HG02642 (cell line): ENCODE measurements around the gene SORCS2.

Source experiments
- ATAC-seq: cut with Tn5 transposase; IDR thresholded peaks from one replicate; pipeline ENCODE4 v1.9.1; 2021; ENCODE audit warnings: mild to moderate bottlenecking; ENCODE audit not compliant: unreplicated experiment, poor library complexity

SORCS2 gene

GRCh38 chr4:7331682-7332000, 139.3 kb downstream of the SORCS2 start:
- ATAC-seq, result no peak

GRCh38 chr4:7332216-7333023, 140.1 kb downstream of the SORCS2 start:
- ATAC-seq, result no peak

GRCh38 chr4:7333024-7333780, 140.9 kb downstream of the SORCS2 start:
- ATAC-seq, result no peak

GRCh38 chr4:7333801-7334421, 141.6 kb downstream of the SORCS2 start:
- ATAC-seq, result no peak

DNA sequence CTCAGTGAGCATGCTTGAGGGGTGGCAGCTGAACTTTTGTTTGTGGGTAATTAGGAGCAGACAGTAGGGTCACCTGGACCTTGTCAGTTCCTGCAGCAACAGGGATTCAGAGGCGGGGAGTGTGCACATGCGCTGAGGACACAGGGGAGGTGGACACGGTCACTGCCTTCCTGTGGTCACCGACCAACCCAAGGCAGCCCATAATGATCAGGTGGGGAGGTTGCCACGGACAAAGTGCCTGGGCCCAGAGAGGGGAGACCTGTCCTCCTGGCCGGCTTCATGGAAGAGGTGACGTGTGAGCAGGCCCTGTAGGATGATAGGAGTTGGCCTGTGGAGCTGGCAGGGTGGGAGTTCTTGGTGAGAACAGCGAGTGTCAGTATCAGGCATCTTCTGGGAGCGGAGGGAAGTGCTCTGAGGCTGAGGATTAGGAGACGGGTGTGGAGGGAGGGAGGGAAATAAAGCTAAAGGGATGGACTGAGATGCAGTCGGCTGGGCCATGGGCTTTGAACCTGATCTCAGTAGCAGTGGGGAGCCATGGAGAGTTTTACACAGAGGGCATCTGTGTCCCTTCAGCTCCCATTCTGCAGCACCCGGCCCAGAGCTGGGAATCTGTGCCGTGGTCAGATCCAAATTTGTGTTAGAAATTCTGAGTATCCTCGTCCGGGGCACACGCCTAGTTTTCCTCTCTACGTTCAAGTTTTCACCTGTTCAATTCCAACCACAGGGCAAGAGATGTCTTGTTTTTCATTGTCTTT, 142.4 kb downstream of the SORCS2 start:
- no peak for ATAC-seq

DNA sequence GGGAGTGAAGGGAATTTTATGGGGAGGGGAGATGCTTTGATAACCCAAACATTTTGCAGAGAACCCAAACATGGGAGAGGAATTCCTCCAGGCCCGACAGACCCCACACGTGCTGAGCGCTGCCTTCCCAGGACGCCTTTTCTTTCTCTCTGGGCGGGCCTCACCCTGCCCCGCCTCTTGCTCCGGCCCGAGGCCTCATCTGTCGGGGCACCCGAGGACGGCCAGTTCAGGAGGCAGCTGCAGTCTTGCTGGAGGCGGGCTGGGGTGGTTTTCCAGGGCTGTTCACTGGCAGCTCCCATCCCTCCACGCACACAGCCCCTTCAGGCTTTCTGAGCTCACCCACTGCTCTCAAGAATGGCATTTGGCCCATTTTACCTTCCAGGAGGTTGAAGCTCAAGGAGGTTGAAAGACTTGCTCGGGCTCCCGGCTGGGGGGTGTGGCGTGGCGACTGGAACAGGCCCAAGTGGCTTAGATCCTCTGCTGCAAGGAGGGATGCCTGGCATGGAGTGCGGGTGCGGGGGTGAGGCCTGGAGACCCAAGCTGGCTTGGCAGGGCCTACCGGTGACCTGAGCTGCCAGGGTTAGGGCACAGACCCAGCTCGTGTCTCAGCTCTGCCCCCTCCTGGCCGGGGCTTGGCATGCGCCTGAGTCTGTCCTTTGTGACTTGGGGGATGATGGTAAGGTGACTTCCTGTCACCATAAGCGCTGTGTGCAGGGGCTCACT, 143.2 kb downstream of the SORCS2 start:
- ATAC-seq, result peak; percentile 61

GRCh38 chr4:7336067-7336569, 143.8 kb downstream of the SORCS2 start:
- no peak for ATAC-seq

DNA sequence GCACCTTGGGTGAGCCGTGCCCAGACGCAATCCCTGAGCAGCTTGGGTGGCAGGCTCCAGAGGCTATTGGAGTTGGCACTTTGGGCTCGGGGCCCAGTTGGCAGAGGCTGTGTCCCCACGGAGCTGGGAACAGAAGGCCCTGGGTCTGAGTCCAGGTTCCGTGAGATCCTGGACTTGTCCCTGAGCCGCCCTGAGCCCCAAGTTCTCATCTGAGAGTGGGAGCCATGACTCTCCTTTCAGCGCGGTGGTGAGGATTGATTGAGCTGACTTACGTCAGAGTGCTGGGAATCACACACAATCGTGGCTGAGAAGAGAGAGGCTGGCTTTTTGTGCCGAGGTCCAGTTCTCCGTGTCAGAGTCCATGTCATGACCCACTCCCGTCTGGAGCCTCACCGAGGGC, 144.4 kb downstream of the SORCS2 start:
- ATAC-seq, result no peak

DNA sequence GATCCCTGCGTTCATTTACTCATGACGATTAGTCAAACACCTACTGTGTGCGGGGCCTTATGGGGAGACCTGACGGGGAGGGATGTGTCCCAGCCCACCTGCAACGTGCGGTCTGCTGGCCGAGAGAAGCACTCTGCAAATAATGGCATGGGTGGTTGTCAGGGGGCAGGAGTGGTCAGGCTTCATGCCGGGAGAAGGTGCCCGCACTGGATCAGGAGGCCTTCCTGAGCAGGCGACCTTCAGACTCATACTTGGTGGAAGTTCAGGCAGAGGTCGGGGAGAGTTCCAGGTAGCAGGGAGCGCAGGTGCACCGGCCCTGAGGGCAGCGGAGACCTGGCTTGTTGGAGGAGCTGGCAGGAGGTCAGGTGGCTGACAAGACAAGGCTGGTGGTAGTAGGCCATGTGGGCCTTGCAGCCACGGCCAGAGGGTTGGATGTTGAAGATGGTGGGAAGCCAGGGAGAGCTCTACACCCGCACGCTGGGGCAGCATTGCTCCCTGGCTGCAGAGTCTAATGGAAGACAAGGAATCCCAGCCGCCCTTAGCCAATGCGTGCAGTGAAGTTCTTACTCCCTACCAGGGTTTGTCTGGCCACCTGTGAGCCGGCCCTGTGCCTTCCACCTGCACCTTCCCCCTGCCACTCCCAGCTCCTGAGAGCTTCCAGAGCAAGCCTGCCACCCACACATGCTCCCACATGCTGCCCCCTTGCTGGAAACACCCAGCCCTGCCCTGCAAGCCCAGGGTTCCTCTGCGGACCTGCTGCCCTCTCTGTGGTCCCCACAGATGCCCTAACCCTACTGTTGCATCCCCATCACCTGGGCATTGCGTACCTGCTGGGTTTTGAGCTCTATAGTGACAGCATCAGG, 145.1 kb downstream of the SORCS2 start:
- no peak for ATAC-seq

DNA sequence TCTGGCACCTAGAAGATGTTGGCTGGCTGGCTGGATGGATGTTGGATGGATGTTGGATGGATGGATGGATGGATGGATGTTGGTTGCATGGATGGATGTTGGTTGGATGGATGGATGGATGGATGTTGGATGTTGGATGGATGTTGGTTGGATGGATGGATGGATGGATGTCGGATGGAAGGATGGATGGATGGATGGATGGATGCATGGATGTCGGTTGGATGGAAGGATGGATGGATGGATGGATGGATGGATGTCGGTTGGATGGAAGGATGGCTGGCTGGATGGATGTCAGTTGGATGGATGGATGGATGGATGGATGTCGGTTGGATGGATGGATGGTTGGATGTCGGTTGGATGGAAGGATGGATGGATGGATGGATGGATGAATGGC, 145.7 kb downstream of the SORCS2 start:
- no peak for ATAC-seq

- ATAC-seq, result no peak
These were observed 146.7 kb downstream of the SORCS2 start for GRCh38 chr4:7338876-7339623.

GRCh38 chr4:7339751-7340552, 147.6 kb downstream of the SORCS2 start:
- ATAC-seq, result no peak

DNA sequence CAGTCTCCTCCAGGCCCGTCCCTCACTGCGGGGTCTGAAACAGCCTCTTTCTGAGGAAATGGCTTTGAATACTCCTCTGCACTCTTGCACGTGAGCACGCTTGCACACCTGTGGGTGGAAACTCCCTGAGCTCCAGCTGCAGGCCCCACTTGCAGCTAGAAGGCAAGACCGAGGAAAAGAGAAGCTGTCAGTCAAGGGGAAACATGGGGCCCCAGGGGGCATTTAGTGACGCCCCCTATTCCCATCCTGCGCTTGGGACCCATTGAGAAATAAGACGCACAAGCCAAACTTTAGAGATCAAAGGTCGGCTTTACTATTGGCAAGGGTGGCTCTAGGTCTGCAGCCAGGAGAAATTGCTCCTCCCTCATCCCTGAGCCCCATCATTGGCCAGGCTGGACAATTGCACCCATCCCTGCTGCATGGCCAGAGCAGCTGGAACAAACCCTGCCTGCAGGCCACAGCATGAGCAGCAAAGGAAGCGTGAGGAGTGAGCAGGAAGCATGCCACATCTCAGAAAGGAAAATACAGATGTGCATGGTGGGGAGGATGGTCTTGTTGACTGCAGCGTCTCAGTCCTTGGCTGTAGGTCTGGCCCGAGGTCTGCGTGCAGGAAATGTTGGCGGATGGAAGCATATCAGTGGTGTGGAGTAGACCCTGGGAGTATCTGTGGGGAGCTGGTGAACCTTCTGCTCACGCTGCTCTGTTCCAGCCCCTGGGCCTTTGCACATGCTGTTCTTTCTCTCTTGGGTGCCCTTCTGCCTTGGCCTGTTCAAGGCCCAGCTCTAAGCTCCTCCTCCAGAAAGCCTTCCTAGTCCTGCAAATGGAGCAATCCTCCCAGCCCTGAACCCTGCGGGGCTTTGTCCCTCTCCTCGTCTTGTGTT, 148.5 kb downstream of the SORCS2 start:
- ATAC-seq, result no peak

DNA sequence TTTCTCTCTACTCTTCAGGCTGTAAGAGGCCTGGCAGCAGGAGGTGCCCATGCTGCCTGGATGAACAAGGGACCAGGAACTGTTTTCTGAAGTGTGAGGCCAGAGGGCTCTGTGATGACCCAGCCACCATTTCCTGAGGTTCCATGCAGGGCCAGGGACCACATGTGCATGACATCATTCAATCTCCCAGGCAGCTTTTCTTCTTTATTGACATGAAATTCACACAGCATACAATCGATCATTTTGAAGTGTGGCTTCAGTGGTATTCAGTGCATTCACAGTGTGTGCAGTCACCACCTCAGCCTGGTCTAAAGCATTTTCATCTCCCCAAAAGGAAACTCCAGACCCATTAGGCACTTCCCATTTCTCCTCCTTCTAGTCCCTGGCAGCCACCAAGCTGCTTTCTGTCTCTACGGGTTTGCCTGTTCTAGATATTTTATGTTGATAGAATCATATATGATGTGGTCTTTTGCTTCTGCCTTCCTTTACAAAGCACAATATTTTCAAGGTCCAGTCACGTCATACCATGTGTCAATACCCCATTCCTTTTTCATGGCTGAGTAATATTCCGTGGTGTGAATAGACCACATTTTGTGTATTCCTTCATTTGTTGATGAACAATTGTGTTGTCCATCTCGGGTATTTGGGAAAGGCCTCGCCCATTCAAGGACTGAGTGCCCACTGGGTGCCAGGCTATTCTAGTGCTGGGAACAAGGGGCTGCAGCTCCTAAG, 149.3 kb downstream of the SORCS2 start:
- no peak for ATAC-seq

- ATAC-seq, result no peak
These were observed 150.1 kb downstream of the SORCS2 start for GRCh38 chr4:7342223-7343080.
